Gastroesophageal sphincter (tissue), 3 donors: ENCODE data around the gene TGIF1.
A peak's percentile ranks its signal among the peaks of the same experiment; 100 is the strongest.

Source experiments
- CTCF ChIP-seq, 4 experiments: fragments of 200-600 bp in 2 of 4; fragments of 450-650 bp in 2 of 4; sonication (generic) in 1 of 4; IDR thresholded peaks; one replicate each; pipeline ENCODE4 v1.5.1; 2017 to 2019; ENCODE audit warnings: antibody characterized with exemption in 4 of 4, mild to moderate bottlenecking in 2 of 4, moderate library complexity in 2 of 4
- EP300 ChIP-seq: sonication (generic); formaldehyde crosslinking; IDR thresholded peaks from one replicate; pipeline ENCODE4 v1.6.1; 2017; ENCODE audit warnings: antibody characterized with exemption, mild to moderate bottlenecking
- POLR2A ChIP-seq, 2 donors: fragments of 450-650 bp; IDR thresholded peaks; one replicate each; pipeline ENCODE4 v1.6.1; 2017; ENCODE audit warnings: antibody characterized with exemption in 2 of 2, mild to moderate bottlenecking in 2 of 2, moderate library complexity in 1 of 2
- POLR2AphosphoS5 ChIP-seq: sonication (generic); formaldehyde crosslinking; IDR thresholded peaks from one replicate; pipeline ENCODE4 v1.6.1; 2017; ENCODE audit warnings: antibody characterized with exemption

DNA sequence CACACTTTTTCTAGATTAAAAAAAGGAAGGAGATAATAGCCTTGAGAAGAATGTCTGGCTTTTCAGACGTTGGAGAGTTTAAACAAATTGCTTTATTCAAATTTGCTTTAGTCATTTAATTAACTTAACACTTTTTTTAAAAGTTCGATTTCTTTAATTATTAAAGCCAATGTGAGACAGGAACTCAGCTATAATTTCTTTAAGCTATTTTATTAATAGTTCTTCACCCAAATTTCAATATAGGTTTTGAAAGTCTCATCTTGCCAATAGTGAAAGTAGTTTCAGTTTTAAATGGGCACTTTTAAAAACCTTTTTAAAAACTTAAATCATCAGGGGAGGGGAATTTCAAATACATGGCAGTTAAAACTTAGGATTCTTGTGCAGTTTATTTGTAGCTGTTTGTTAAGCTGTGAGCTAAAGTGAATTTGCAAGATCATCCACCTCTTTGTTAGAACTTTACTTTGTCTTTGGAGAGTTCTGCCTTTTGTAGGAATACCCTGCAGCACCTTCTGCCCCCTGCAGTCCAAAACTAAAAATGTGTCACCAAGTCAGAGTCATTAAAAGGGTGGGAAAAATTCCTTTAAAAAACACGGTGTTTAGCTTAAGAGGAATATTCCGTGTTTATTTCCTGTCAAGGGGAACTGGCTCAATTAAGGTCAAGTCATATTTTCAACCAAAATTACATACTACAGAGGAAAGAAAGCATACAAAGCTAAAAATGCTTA is 4.6 kb downstream of the TGIF1 start:
- TF ChIP-seq CTCF (IDR thresholded peaks at IDR 0.05) (peak in 3 of 4 experiments; percentile 78 to 84 (median 80)), EP300 (no peak), POLR2A (IDR thresholded peaks at IDR 0.05) (no peak), POLR2AphosphoS5 (no peak)
